NCI-H510A treated with DMSO at 0.1 percent for 48 hours (cell line): Measurements from ENCODE around the gene BFSP2.
"Not testable (repeated sequence)": the region's sequence is repeated elsewhere in the genome, so short reads cannot be mapped to it uniquely, and the experiment has no call there.

ENCODE experiments used
- DNase-seq: peaks from one replicate; lab custom pipeline; 2025; lab: John Stamatoyannopoulos, UW

Gene BFSP2

GRCh38 chr3:133520286-133520685 is 120.4 kb downstream of the BFSP2 start:
- DNase-seq, result peak; percentile 56

DNA sequence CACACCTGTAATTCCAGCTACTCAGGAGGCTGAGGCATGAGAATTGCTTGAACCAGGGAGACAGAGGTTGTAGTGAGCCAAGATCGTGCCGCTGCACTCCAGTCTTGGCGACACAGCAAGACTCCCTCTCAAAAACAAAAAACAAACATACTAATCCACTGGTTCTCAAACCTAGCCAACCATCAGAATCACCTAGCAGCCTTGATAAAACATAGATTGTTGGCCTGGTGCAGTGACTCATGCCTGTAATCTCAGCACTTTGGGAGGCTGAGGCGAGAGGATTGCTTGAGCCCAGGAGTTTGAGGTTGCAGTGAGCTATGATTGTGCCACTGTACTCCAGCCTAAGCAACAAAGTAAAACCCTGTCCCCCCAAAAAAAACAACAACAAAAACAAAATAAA is 121.1 kb downstream of the BFSP2 start:
- peak; percentile 1 for DNase-seq

DNA sequence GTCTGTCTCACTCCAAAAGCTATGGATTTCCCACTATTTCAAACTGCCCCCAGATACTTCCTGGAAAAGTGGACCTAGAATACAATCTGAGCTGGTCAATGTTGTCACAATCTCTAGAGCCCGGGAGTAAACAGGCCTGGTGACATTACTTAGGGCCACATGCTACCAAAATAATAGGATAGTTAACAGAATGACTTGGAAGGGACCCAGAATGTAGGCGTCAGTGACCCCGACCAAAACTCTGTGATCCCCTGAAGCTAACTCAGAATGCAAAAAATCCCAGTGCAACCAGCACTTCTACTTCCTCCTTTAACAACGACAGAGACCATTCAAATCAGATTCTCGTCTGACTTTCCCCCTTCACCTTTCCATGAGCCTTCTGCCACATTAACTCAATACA is 122.1 kb downstream of the BFSP2 start:
- DNase-seq, result no peak

DNA sequence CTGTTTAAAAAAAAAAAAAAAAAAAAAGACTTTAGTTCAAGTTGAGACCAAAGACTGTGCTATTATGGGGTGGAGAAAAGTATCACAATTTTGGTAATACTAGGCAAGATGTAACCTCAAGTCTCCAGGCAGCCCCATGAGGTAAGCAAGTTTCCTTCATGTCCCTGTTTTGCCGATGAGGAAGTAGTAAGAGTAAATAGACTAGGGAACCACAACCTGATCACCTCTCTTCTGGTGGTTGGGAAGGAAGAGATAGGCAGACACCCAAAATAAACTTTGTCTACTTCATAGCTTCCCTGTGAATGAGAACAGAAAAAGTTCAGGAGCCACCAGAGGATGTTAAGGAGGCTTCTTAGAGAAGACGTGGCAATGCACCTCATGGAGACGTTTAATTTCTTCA is 123.9 kb downstream of the BFSP2 start:
- not testable (repeated sequence) for DNase-seq
